ENCODE results near the gene MLH3.

The MLH3 gene

GRCh38 chr14:75050852-75051555, at the start of gene MLH3:
Gene MLH3 (minus strand): TSS chr14:75051467. CDS start chr14:75049655, 1,812 bp downstream.
- no peak for TF ChIP-seq JUND (IDR thresholded peaks at IDR 0.05; ENCODE audit: low read depth)
- DNase-seq (ENCODE audit: low read depth in 1 of 2, low spot score in 1 of 2), result peak; percentile 90 to 93
- in situ Hi-C loops (cut with HindIII; ENCODE audit: low pct_unique_long_range_greater_than_20kb, low sequenced_read_pairs), result no loop called here

GRCh38 chr14:75098682-75099081, 47.4 kb upstream of the MLH3 start:
- in situ Hi-C loops (cut with HindIII; ENCODE audit: low pct_unique_long_range_greater_than_20kb, low sequenced_read_pairs), result no loop called here
- TF ChIP-seq JUND (IDR thresholded peaks at IDR 0.05; ENCODE audit: low read depth), result no peak
- DNase-seq (ENCODE audit: low read depth in 1 of 2, low spot score in 1 of 2), result no peak

GRCh38 chr14:75098212-75098611, 46.9 kb upstream of the MLH3 start:
- in situ Hi-C loops (cut with HindIII; ENCODE audit: low pct_unique_long_range_greater_than_20kb, low sequenced_read_pairs), result no loop called here
- no peak for TF ChIP-seq JUND (IDR thresholded peaks at IDR 0.05; ENCODE audit: low read depth)
- no peak for DNase-seq (ENCODE audit: low read depth in 1 of 2, low spot score in 1 of 2)

GRCh38 chr14:75096959-75097358, 45.7 kb upstream of the MLH3 start:
- in situ Hi-C loops (cut with HindIII; ENCODE audit: low pct_unique_long_range_greater_than_20kb, low sequenced_read_pairs), result no loop called here
- TF ChIP-seq JUND (IDR thresholded peaks at IDR 0.05; ENCODE audit: low read depth), result no peak
- no peak for DNase-seq (ENCODE audit: low read depth in 1 of 2, low spot score in 1 of 2)

GRCh38 chr14:75095690-75096089, 44.4 kb upstream of the MLH3 start:
- TF ChIP-seq JUND (IDR thresholded peaks at IDR 0.05; ENCODE audit: low read depth), result no peak
- in situ Hi-C loops (cut with HindIII; ENCODE audit: low pct_unique_long_range_greater_than_20kb, low sequenced_read_pairs), result no loop called here
- no peak for DNase-seq (ENCODE audit: low read depth in 1 of 2, low spot score in 1 of 2)

GRCh38 chr14:75094896-75095295, 43.6 kb upstream of the MLH3 start:
- no peak for TF ChIP-seq JUND (IDR thresholded peaks at IDR 0.05; ENCODE audit: low read depth)
- no peak for DNase-seq (ENCODE audit: low read depth in 1 of 2, low spot score in 1 of 2)
- in situ Hi-C loops (cut with HindIII; ENCODE audit: low pct_unique_long_range_greater_than_20kb, low sequenced_read_pairs), result no loop called here

- in situ Hi-C loops (cut with HindIII; ENCODE audit: low pct_unique_long_range_greater_than_20kb, low sequenced_read_pairs), result no loop called here
- no peak for TF ChIP-seq JUND (IDR thresholded peaks at IDR 0.05; ENCODE audit: low read depth)
- DNase-seq (ENCODE audit: low read depth in 1 of 2, low spot score in 1 of 2), result no peak
Observed at GRCh38 chr14:75092698-75093097, 41.4 kb upstream of the MLH3 start.

- in situ Hi-C loops (cut with HindIII; ENCODE audit: low pct_unique_long_range_greater_than_20kb, low sequenced_read_pairs), result no loop called here
- no peak for TF ChIP-seq JUND (IDR thresholded peaks at IDR 0.05; ENCODE audit: low read depth)
- DNase-seq (ENCODE audit: low read depth in 1 of 2, low spot score in 1 of 2), result no peak
Observed at GRCh38 chr14:75091251-75091650, 40.0 kb upstream of the MLH3 start.

- no peak for TF ChIP-seq JUND (IDR thresholded peaks at IDR 0.05; ENCODE audit: low read depth)
- in situ Hi-C loops (cut with HindIII; ENCODE audit: low pct_unique_long_range_greater_than_20kb, low sequenced_read_pairs), result no loop called here
- no peak for DNase-seq (ENCODE audit: low read depth in 1 of 2, low spot score in 1 of 2)
Observed at GRCh38 chr14:75090353-75090752, 39.1 kb upstream of the MLH3 start.

GRCh38 chr14:75088566-75089373, 37.5 kb upstream of the MLH3 start:
- in situ Hi-C loops (cut with HindIII; ENCODE audit: low pct_unique_long_range_greater_than_20kb, low sequenced_read_pairs), result no loop called here
- peak; percentile 35 to 83 for DNase-seq (ENCODE audit: low read depth in 1 of 2, low spot score in 1 of 2)
- TF ChIP-seq JUND (IDR thresholded peaks at IDR 0.05; ENCODE audit: low read depth), result no peak

GRCh38 chr14:75088153-75088552, 36.9 kb upstream of the MLH3 start:
- in situ Hi-C loops (cut with HindIII; ENCODE audit: low pct_unique_long_range_greater_than_20kb, low sequenced_read_pairs), result no loop called here
- no peak for TF ChIP-seq JUND (IDR thresholded peaks at IDR 0.05; ENCODE audit: low read depth)
- no peak for DNase-seq (ENCODE audit: low read depth in 1 of 2, low spot score in 1 of 2)

- DNase-seq (ENCODE audit: low read depth in 1 of 2, low spot score in 1 of 2), result peak; percentile 67 to 79
- in situ Hi-C loops (cut with HindIII; ENCODE audit: low pct_unique_long_range_greater_than_20kb, low sequenced_read_pairs), result no loop called here
- no peak for TF ChIP-seq JUND (IDR thresholded peaks at IDR 0.05; ENCODE audit: low read depth)
Observed at GRCh38 chr14:75084513-75084912, 33.2 kb upstream of the MLH3 start.

- DNase-seq (ENCODE audit: low read depth in 1 of 2, low spot score in 1 of 2), result peak in 1 of 2 experiments; percentile 22
- in situ Hi-C loops (cut with HindIII; ENCODE audit: low pct_unique_long_range_greater_than_20kb, low sequenced_read_pairs), result no loop called here
- TF ChIP-seq JUND (IDR thresholded peaks at IDR 0.05; ENCODE audit: low read depth), result no peak
Observed at GRCh38 chr14:75083271-75083670, 32.0 kb upstream of the MLH3 start.

Data from T47D (cell line).